CD4-positive, alpha-beta T cell treated with Interferon gamma for 1 hour (primary cell): ENCODE results near the gene ZBTB18.
"Not testable (repeated sequence)": the region's sequence is repeated elsewhere in the genome, so short reads cannot be mapped to it uniquely, and the experiment has no call there.

ENCODE experiments used
- DNase-seq: peaks from one replicate; pipeline ENCODE4 v3.0.0-alpha.2; 2020

Gene ZBTB18

GRCh38 chr1:244050835-244051444 lies at the start of gene ZBTB18:
TSS of gene ZBTB18 (plus strand) at chr1:244051283. CDS start at chr1:244051432, 149 bp downstream.
- DNase-seq = no peak

DNA sequence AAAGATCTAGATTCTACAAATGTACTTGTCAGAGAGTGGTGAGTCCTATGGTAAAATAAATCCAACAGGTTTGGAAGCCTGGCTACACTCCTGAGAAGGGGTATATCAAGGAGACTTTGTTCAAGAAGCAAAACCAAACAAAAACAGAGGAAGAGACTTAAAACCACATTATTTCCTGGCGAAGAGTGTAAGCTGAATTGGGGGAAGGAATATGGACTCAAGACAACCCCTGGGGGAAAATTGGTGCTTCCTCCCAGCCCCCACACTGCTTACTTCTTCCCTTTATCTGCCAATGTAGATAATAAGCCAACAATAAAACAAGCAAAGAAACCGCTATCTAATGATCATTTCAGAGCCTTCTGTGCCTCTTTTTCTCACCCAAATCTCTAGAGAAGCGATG lies 48.4 kb upstream of the ZBTB18 start:
- no peak for DNase-seq

DNA sequence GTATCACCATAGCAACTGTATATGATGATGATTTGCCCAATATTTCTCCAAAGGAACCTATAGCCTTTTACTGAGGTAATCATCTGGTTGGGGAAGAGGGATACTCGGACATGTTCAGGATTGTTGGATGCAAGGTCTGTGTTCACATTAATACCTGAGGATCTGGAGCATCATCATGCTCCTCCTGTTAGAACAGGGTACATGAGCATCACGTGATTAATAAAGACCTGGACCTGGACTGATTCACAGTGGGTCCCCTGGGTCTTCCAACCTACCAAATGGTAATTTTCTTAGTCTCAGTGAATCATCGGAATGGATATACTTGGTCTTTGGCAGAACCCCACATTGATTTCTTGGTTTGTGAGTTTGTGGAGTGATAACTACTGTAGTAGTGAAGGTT lies 45.6 kb upstream of the ZBTB18 start:
- DNase-seq = no peak

DNA sequence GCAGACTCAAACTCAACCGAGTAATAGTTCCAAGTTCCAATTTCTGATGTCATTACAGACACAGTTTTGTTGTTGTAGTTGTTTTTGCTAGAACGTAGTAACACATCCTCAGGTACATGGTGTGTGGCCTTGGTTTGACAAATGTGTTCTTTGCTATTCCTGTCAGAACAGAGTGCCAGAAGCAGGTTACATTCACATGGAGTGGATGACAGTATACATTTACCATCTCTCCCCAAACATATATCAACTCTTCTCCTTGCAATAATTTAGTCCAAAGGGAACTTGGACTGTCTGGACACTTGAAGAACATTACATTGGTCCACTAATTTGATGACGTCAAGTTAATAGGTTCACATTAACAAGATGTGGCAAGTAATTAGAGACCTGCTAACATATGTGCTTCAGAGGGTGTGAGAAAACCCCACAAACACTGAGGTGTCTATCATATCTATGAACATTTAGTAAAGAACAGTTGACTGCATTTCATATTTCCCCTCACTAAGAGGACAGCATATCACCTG lies 44.6 kb upstream of the ZBTB18 start:
- DNase-seq = no peak

DNA sequence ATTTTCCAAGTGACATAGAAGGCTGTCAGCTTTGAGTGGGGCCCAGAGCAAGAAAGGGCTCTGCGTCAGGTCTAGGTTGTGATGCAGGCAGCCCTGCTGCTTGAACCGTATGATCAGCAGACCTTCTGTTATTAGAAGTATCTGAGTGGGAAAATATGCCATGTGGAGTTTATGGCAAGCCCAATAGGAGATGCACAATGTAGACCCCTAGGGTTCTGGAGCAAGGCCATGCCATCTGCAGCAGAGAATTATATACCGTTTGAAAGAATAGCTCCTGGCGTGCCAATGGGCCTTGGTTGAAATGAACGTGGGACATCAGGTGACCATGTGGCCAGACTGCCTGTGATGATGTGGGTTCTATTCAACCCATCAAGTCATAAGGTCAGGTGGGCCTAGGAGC lies 44.1 kb upstream of the ZBTB18 start:
- no peak for DNase-seq

DNA sequence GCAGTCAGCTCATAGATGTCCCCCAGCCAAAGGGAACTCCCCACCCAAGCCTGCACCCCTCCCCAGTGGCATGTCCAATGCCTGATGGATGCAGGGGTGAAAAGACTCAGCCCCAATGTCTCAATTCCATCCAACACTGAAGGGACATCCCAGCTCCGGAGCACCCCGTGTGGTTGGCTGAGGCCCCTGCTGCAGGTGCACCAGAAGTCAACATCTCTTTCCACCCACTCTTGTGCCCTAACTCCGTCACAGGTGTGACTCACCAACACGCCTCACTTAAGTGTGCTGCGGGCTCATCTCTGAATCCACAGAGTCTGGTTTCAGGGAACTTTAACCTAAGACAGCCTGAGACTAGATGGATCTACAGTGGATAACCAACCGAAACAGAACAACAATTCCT lies 40.9 kb upstream of the ZBTB18 start:
- no peak for DNase-seq

GRCh38 chr1:244010703-244011123 lies 40.4 kb upstream of the ZBTB18 start:
- no peak for DNase-seq

DNA sequence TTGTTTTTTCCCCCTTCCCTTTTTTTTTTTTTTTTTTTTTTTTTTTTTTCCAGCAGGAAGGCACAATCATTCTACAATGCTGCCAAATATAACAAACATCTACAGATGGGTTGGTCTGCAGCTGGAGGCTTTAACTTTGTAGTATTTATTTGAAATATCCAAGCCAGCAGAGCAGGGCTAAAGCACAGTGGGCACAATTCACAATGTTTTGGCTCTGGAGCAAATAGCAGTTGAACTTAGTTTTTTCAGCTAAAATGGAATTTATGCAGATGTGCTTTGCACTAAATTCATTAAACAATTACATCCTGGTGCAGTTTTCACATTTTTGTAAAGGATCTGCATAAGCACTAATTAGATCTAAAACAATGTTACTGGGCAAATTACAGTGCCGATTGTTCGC lies 39.8 kb upstream of the ZBTB18 start:
- DNase-seq = no peak

DNA sequence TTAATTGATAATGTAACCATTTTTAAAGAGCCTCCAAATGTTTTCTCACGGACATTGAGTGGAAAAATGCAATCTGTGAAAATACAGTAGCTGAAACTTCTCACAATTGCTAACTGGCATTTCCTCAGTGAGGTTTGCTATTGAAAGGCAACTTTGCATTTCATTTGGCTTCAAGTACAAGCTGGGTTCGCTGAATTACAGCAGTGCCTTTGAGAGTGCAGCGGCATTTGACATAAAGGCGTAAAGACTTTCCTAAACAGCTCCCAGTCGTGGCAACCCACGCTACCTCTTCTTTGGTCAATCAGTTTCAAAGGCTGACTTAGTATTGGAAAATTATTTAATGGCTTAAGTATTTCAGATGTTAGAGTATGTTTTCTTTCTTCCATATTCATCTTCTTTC lies 39.3 kb upstream of the ZBTB18 start:
- DNase-seq = no peak

DNA sequence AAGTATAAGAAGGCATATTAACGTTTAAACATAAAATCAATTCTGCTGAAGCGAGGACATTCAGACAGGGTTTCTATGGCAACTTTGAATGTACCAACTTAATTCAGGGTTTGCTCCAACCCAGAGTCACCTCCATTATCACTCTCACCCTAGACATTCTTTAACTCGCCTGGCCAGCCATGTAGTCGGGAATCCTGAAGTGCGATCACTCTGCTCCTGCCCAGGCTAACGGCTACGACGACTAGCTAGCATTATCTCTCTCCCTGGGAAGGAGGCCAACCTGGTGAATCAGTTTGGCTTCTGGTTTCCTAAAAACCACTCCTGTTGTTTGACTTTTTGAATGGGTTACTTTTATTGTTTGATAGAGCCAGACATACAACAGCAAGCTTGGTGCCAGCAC lies 38.9 kb upstream of the ZBTB18 start:
- no peak for DNase-seq

DNA sequence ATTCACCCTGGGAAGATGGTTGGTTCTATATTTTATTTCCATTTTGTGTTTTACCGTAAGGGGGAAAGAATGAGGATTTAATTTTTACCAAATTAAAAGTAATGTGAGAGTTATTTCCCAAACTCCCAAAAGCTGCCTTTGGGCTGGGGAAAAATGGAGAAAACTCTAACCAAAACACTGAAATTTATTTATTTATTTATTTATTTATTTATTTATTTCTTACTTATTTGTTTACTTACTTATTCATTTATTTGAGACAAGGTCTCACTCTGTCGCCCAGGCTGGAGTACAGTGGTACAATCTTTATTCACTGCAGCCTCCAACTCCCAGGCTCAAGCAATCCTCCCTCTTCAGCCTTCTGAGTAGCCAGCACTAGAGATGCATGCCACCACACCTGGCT lies 38.0 kb upstream of the ZBTB18 start:
- DNase-seq = no peak

GRCh38 chr1:244014862-244015261 lies 36.2 kb upstream of the ZBTB18 start:
- DNase-seq = not testable (repeated sequence)

DNA sequence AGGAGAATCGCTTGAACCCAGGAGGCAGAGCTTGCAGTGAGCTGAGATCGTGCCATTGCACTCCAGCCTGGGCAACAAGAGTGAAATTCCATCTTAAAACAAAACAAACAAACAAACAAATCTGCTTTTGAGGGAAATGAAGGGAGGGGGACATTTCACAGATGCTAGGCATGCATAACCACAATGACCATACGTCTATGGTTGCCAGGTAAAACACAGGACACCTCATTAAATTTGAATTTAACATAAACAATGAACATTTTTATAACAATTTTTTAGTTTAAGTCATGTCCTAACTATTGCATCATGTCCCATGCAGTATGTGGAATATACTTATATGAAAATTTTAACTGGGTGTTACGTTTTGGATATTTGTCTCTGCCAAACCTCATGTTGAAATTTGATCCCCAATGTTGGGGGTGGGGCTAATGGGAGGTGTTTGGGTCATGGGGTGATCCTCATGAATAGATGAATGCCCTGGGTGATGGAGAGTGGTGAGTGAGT lies 31.0 kb upstream of the ZBTB18 start:
- DNase-seq = no peak

DNA sequence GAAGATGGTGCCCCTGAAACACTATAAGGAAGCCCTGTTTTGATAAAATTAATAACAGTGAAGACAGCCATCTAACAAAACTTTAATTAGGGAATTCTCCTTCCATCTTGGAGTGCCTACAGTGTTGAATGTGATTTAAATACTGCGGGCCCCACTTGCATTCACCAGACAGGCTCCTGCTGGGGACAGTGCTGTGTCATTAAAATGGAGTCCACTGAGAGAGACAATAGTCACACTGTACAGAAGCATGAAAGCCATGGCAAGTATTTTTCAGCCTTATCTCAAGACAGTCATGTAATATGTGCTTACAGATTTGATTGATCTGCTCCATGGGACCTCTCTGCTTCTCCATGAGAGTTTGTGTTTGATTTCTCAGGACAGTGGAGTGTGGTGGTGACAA lies 29.7 kb upstream of the ZBTB18 start:
- no peak for DNase-seq

GRCh38 chr1:244022311-244022710 lies 28.8 kb upstream of the ZBTB18 start:
- DNase-seq = no peak

GRCh38 chr1:244022864-244023440 lies 28.1 kb upstream of the ZBTB18 start:
- no peak for DNase-seq

DNA sequence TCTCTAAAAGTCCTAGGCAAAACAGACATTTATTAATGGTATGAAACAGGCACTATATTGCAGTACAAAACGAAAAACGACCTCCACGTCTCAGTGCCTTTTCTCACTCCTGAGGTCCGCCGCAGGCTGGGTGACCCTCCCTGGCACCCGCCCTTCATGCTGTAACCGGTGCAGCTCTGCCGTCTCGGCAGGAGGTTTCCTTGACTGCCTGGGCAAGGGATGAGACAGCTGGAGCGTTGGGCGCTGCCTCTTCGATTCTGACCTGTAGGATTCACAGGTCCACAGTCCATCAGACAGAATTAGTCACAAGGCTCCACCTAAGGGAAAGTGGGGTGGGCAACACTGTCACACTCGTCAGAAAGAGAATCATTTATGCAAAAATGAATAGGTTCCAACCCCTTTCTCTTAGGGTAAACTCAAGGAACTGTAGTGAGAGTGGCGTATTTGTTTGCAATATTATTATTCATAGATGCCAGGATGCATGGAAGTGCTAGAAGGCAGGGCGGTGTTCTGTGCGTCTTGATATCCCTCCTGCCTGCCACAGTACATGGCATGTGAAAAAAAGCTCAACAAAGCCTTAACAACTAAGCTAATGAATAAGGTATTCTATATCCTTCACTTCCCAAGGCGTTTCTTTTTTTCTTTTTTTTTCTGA lies 23.5 kb upstream of the ZBTB18 start:
- no peak for DNase-seq

- no peak for DNase-seq
Measured at GRCh38 chr1:244028701-244029100, 22.4 kb upstream of the ZBTB18 start.

DNA sequence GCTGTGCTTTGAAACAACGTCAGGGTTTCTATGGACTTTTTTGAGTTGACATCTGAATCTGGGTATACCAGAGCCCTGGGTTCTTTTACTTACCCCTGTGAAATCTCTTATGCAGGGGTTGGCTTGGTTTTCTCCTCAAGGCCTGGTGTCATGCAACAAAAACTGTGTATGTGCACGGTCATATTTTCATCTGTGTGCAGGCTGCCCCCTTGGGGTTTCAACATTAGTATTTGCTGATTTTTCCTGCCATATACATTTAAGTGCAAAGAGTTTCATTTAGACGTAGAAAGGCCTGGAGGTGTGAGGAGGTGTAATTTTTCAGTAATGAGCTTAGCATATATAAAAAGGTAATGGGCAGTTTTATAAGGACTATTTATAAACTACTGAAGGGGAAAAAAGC lies 22.0 kb upstream of the ZBTB18 start:
- no peak for DNase-seq

GRCh38 chr1:244030481-244031040 lies 20.5 kb upstream of the ZBTB18 start:
- DNase-seq = no peak

DNA sequence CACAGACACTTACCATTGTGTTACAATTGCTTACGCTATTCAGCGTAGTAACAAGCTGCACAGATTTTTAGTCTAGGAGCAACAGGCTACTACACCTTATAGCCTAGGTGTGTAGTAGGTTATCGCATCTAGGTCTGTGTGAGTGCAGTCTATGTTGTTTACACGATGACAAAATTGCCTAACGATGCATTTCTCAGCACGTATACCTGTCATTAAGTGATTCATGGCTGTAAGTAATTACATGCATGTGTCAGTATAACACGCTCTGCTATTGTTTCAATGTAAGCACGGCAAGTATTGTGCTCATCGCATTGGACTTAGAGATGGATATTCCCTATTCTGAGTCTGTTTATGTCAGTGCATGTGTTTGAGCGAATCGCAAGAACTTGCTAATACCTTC lies 15.7 kb upstream of the ZBTB18 start:
- no peak for DNase-seq

DNA sequence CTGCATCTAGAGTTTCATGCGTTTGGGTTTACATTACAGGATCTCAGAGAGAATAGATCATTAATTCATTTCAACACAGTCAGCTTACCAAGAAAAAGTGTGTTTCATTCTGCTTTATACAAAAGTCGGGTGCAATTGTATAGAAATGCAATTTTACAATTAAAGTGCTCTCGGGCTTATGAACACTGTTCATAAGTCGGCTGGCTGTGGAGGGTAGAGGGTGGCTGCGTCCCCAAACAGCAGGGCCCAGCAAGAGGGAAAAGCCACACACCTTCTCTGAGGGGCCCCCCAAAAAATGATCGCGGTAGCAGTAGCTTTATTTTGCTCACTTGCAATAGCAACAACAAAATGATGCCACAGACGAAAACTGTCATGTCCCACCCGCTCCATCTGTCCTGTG lies 13.8 kb upstream of the ZBTB18 start:
- no peak for DNase-seq

DNA sequence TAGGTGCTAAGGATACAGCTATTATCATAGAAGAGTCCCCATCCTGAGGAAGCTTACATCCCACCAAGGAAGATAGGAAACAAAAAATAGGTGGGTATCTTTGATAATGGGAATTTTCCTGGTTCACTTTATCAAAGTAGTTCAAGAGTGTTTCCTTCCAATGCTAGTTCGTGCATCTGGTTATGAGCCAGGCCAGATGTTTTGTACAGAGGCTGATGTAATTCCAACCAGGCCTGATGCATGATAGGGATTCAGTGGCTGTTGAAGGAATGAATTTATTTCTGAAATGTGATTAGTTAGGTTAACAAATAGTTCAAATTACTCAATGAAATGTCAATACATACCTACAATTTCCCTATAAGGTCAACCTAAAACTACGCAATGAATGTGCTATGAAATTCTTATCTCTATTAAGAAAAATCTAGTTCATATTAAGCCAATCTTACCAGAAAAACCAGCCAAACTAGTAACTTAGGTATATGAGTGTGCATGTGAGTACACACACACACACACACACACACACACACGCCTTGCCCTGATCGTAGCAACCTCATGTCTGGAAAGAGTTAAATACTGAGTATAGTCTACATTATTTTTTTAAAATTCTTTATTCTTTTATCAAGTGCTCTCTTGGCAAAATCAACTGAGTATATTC lies 9.5 kb upstream of the ZBTB18 start:
- DNase-seq = no peak
